ENCODE results near the gene ENTREP1.

GRCh38 chr9:69388596-69388995, 63.6 kb downstream of the ENTREP1 start:
- TF ChIP-seq POLR2AphosphoS5 (IDR thresholded peaks at IDR 0.05) (no peak), CTCF (IDR thresholded peaks at IDR 0.05) (no peak)

Data from upper lobe of left lung (tissue), 4 donors.